HepG2 (cell line): ENCODE measurements around the gene ATP11A. TPM values are rescaled to one million over a fixed set of nuclear protein-coding genes. Genes with fewer than 3 reads are reported as not detected.

Source experiments
- ATAC-seq: fragments of 200-7000 bp; cut with Tn5 transposase; 3 replicates; pipeline ENCODE4 v1.9.1; 2020; ENCODE audit warnings: mild to moderate bottlenecking, moderate library complexity
- BruUV-seq: library from RNA; stranded (reverse); fragments of 400-500 nt; replicated peaks from 2 replicates; lab custom pipeline; 2021; lab: Mats Ljungman, UMichigan
- CTCF ChIA-PET: fragments of 300-600 bp; formaldehyde crosslinking; extraction: SDS; loops from one replicate; lab custom pipeline; 2021; ENCODE audit warnings: low total read pairs, inconsistent platforms, low intra/inter-chr PET ratio; lab: Yijun Ruan, JAX
- POLR2A ChIA-PET: fragments of 350-600 bp; sonication (Branson Sonifier 250); formaldehyde crosslinking; loops from one replicate; lab custom pipeline; 2020; ENCODE audit warnings: antibody characterized with exemption, inconsistent platforms; lab: Yijun Ruan, JAX
- DNase-seq: peaks from one replicate; pipeline ENCODE4 v3.0.0-alpha.2; 2015; ENCODE audit warnings: low spot score
- FAIRE-seq: peaks from 3 replicates; lab custom pipeline; 2011; peaks lifted over from hg19 to GRCh38; lab: Jason Lieb, UNC
- H2AFZ ChIP-seq: one replicate; pipeline ENCODE4 v1.6.1; 2011; ENCODE audit warnings: low read length, inconsistent platforms
- H3K27ac ChIP-seq: fragments of 300-600 bp; 3 replicates; pipeline ENCODE4 v1.8.0; 2011; ENCODE audit warnings: mixed run types, mild to moderate bottlenecking, mixed read lengths, low read length, inconsistent platforms; ENCODE audit not compliant: insufficient read depth; ENCODE audit errors: extremely low read length
- H3K27me3 ChIP-seq, 2 experiments: fragments of 200-600 bp in 1 of 2; 2 replicates in 1 of 2; 3 replicates in 1 of 2; pipeline versions ENCODE4 v1.6.0 to v1.8.0; 2011; ENCODE audit warnings: low read length in 2 of 2, mild to moderate bottlenecking in 2 of 2, moderate library complexity in 2 of 2, inconsistent platforms in 1 of 2; ENCODE audit not compliant: insufficient read depth in 2 of 2, control insufficient read depth in 1 of 2
- H3K36me3 ChIP-seq, 2 experiments: fragments of 200-600 bp in 1 of 2; replicated peaks in 1 of 2; 2 replicates in 1 of 2; 3 replicates in 1 of 2; pipeline versions ENCODE4 v1.5.1 to v1.8.0; 2011; ENCODE audit warnings: low read length in 2 of 2, inconsistent platforms in 1 of 2; ENCODE audit not compliant: insufficient read depth in 2 of 2, control insufficient read depth in 1 of 2
- H3K4me1 ChIP-seq: 2 replicates; pipeline ENCODE4 v1.5.1; 2012; ENCODE audit warnings: low read length, inconsistent platforms; ENCODE audit not compliant: insufficient read depth
- H3K4me2 ChIP-seq: 2 replicates; pipeline ENCODE4 v1.6.0; 2011; ENCODE audit warnings: low read depth, low read length, inconsistent platforms
- H3K4me3 ChIP-seq, 3 experiments: fragments of 200-600 bp in 1 of 3; sonication (generic), shearing (Covaris generic) in 1 of 3; replicated peaks in 1 of 3; 2 replicates each; pipeline ENCODE4 v1.5.1; 2011 to 2016; ENCODE audit warnings: low read length in 3 of 3, inconsistent platforms in 2 of 3, low read depth in 2 of 3, mild to moderate bottlenecking in 2 of 3, control low read depth in 1 of 3, mixed read lengths in 1 of 3; ENCODE audit not compliant: insufficient read depth in 1 of 3
- H3K79me2 ChIP-seq: one replicate; pipeline ENCODE4 v1.6.1; 2011; ENCODE audit warnings: low read length, inconsistent platforms; ENCODE audit not compliant: insufficient read depth
- H3K9ac ChIP-seq: 2 replicates; pipeline ENCODE4 v1.6.0; 2011; ENCODE audit warnings: mild to moderate bottlenecking, low read depth, low read length, inconsistent platforms; ENCODE audit not compliant: insufficient read depth
- H3K9me3 ChIP-seq: 2 replicates; pipeline ENCODE4 v1.5.1; 2012; ENCODE audit warnings: mild to moderate bottlenecking, low read length
- H4K20me1 ChIP-seq: 2 replicates; pipeline ENCODE4 v1.6.0; 2011; ENCODE audit warnings: inconsistent platforms, mild to moderate bottlenecking, low read length, moderate library complexity; ENCODE audit not compliant: insufficient read depth
- HNRNPL ChIP-seq: fragments of 200-400 bp; formaldehyde crosslinking; IDR thresholded peaks from 2 replicates; pipeline ENCODE4 v1.6.1; 2017; ENCODE audit warnings: mild to moderate bottlenecking, low read depth, low read length
- SOX13 ChIP-seq, 3 experiments: fragments of 450-650 bp in 1 of 3; sonication (generic) in 1 of 3; formaldehyde crosslinking in 1 of 3; IDR thresholded peaks in 2 of 3; conservative IDR thresholded peaks in 1 of 3; 2 replicates each; pipeline versions ENCODE4 v1.5.0 to v1.6.1; 2016 to 2020; ENCODE audit warnings: antibody characterized with exemption in 1 of 3, mild to moderate bottlenecking in 1 of 3, missing compliant biosample characterization in 1 of 3, missing genetic modification reagents in 1 of 3, moderate library complexity in 1 of 3
- ZNF484 ChIP-seq: sonication (generic); formaldehyde crosslinking; IDR thresholded peaks from 2 replicates; pipeline ENCODE4 v1.5.1; 2020; ENCODE audit warnings: mild to moderate bottlenecking, low read depth, missing genetic modification reagents, borderline replicate concordance
- ZNF572 ChIP-seq: sonication (generic); formaldehyde crosslinking; IDR thresholded peaks from 2 replicates; pipeline ENCODE4 v1.5.1; 2020; ENCODE audit warnings: mild to moderate bottlenecking, missing genetic modification reagents
- WGBS: methylation state at CpG from one replicate; pipeline ENCODE4 v1.1.6; 2017; ENCODE audit warnings: low lambda C conversion rate; 5-methylcytosine and 5-hydroxymethylcytosine counted together
- in situ Hi-C: cut with HindIII; loops from 2 replicates; pipeline ENCODE4 v1.10.0; 2017; ENCODE audit warnings: low pct_unique_long_range_greater_than_20kb; ENCODE audit not compliant: extremely low pct_ligation_motif_present
- intact Hi-C: fragments of 100-400 bp; cut with micrococcal nuclease; formaldehyde crosslinking; loops from one replicate; pipeline ENCODE4 v1.10.0; 2022; ENCODE audit not compliant: unreplicated experiment
- polyA plus RNA-seq, 8 experiments: library from polyadenylated mRNA; depleted of rRNA in 3 of 8; stranded (reverse) in 7 of 8; unstranded in 1 of 8; fragments of >200 nt; fragmentation: Illumina TruSeq in 4 of 8; extraction: Trizol in 4 of 8; gene quantifications; 2 replicates each; pipeline versions ENCODE4 v1.2.1 to v1.2.3, GENCODE V29; 2011 to 2016; ENCODE audit warnings: low read depth in 4 of 8, missing spikeins in 1 of 8, mixed read lengths in 1 of 8; ENCODE audit not compliant: insufficient read depth in 1 of 8
- total RNA-seq, 5 experiments: library from RNA; depleted of rRNA; stranded (reverse); fragments of >200 nt; fragmentation: Illumina TruSeq; extraction: Trizol; gene quantifications; 2 replicates each; pipeline ENCODE4 v1.2.3, GENCODE V29; 2016; ENCODE audit warnings: low read depth in 1 of 5
- TF ChIP-seq, protein P1 (sequence below): sonication (generic); formaldehyde crosslinking; IDR thresholded peaks from 2 replicates; pipeline ENCODE4 v1.4.0; 2020; ENCODE audit warnings: missing genetic modification reagents
- TF ChIP-seq, protein P2 (sequence below): sonication (generic); formaldehyde crosslinking; IDR thresholded peaks from 2 replicates; pipeline ENCODE4 v1.4.0; 2020; ENCODE audit warnings: missing genetic modification reagents

Gene ATP11A
- total and polyA plus RNA-seq, 2 of the 13 experiments (the other 11 are each of a cell fraction or from before 2014, with no cell fraction given): 18.4 to 20.1 TPM

DNA sequence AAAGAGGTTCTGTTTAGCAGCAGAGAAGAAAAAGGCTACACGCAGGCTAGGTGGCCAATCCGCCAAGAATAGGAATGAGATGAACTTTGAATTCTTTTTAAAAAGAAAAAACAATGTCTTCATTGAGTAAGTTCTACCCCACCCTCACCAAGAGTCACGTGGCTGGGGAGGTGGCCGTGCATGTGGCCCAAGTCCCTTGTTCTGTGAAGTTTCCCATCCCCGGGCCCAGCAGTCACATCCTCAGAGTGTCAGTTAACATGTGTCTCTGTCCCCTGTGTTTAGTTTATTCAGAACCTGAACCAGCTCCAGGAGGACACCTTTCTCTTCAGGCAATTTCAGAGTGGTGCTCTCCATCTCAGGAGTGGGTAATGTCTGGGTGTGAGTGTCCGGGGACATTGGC is 222.0 kb downstream of the ATP11A start:
- Histone ChIP-seq H3K4me2 (no peak overlapping the region), H2AFZ (no peak overlapping the region), H3K4me1 (peaks cover 70% of the 10 kb centered on the region), H3K9me3 (no peaks in the 10 kb centered on the region), H3K27ac (peak overlapping the region; percentile 6), H3K27me3 (no peaks in the 10 kb centered on the region), H3K79me2 (peaks cover 10% of the 10 kb centered on the region), H4K20me1 (no peaks in the 10 kb centered on the region), H3K36me3 (no peaks in the 10 kb centered on the region), H3K9ac (no peak overlapping the region), H3K4me3 (no peak overlapping the region)
- ATAC-seq: no peak
- no TSS peak for BruUV-seq
- in situ Hi-C loops: no loop called here
- FAIRE-seq: no peak
- DNase-seq: no peak
- TF ChIP-seq HNRNPL (no peak), SOX13 (IDR thresholded peaks at IDR 0.05) (no peak), SOX13 (CRISPR knock-in tag; conservative IDR thresholded peaks at IDR 0.05 in 1 of 2, IDR thresholded peaks at IDR 0.05 in 1 of 2) (0 out of 4 replicates have a peak, but pooled peaks of 1 of the 2 experiments have one; percentile 26), ZNF484 (CRISPR knock-in tag) (peak; percentile 98; the same call in 1 of the 2 replicates), ZNF572 (no peak)
- TF ChIP-seq, protein P1, sequence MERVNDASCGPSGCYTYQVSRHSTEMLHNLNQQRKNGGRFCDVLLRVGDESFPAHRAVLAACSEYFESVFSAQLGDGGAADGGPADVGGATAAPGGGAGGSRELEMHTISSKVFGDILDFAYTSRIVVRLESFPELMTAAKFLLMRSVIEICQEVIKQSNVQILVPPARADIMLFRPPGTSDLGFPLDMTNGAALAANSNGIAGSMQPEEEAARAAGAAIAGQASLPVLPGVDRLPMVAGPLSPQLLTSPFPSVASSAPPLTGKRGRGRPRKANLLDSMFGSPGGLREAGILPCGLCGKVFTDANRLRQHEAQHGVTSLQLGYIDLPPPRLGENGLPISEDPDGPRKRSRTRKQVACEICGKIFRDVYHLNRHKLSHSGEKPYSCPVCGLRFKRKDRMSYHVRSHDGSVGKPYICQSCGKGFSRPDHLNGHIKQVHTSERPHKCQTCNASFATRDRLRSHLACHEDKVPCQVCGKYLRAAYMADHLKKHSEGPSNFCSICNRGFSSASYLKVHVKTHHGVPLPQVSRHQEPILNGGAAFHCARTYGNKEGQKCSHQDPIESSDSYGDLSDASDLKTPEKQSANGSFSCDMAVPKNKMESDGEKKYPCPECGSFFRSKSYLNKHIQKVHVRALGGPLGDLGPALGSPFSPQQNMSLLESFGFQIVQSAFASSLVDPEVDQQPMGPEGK (CRISPR knock-in tag): peak; percentile 45; the same call in 1 of the 2 replicates
- TF ChIP-seq, protein P2, sequence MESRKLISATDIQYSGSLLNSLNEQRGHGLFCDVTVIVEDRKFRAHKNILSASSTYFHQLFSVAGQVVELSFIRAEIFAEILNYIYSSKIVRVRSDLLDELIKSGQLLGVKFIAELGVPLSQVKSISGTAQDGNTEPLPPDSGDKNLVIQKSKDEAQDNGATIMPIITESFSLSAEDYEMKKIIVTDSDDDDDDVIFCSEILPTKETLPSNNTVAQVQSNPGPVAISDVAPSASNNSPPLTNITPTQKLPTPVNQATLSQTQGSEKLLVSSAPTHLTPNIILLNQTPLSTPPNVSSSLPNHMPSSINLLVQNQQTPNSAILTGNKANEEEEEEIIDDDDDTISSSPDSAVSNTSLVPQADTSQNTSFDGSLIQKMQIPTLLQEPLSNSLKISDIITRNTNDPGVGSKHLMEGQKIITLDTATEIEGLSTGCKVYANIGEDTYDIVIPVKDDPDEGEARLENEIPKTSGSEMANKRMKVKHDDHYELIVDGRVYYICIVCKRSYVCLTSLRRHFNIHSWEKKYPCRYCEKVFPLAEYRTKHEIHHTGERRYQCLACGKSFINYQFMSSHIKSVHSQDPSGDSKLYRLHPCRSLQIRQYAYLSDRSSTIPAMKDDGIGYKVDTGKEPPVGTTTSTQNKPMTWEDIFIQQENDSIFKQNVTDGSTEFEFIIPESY (CRISPR knock-in tag): peak; percentile 31; the same call in 1 of the 2 replicates
- CTCF ChIA-PET: no interaction called here
- intact Hi-C loops: no loop called here
- 82% methylated on average over 6 of the region's 6 CpGs for WGBS
- POLR2A ChIA-PET: interaction anchor here (0.8 kb wide), 1 partner anchor 19 kb away, joined by 3 read pairs; no protein-coding TSS in a partner anchor
